MCF 10A (cell line): ENCODE measurements around the gene RIMS4. TPM values are rescaled to one million over a fixed set of nuclear protein-coding genes. Genes with fewer than 3 reads are reported as not detected.

Source experiments
- BruUV-seq: library from RNA; stranded (reverse); fragments of 400-500 nt; replicated peaks from 2 replicates; lab custom pipeline; 2021; lab: Mats Ljungman, UMichigan
- CTCF ChIA-PET: fragments of 300-600 bp; sonication (Branson Sonifier 250); formaldehyde crosslinking; extraction: SDS; loops from one replicate; lab custom pipeline; 2021; ENCODE audit warnings: antibody characterized with exemption, inconsistent platforms; lab: Yijun Ruan, JAX
- POLR2A ChIA-PET: fragments of 300-600, 350-650 bp; sonication (Branson Sonifier 250); formaldehyde crosslinking; extraction: SDS; loops from one replicate; lab custom pipeline; 2020; ENCODE audit warnings: antibody characterized with exemption, inconsistent platforms; lab: Yijun Ruan, JAX
- DNase-seq: peaks from one replicate; pipeline ENCODE4 v3.0.0-alpha.2; 2018; ENCODE audit not compliant: unreplicated experiment
- H3K27ac Mint-ChIP-seq: one replicate; pipeline ENCODE4 v1.8.0; 2022; ENCODE audit warnings: mild to moderate bottlenecking, low read depth, mixed read lengths; ENCODE audit not compliant: unreplicated experiment
- H3K27me3 Mint-ChIP-seq: one replicate; pipeline ENCODE4 v1.8.0; 2022; ENCODE audit warnings: mixed read lengths; ENCODE audit not compliant: insufficient read depth, unreplicated experiment
- H3K36me3 Mint-ChIP-seq: one replicate; pipeline ENCODE4 v1.8.0; 2022; ENCODE audit warnings: mild to moderate bottlenecking, moderate library complexity, mixed read lengths; ENCODE audit not compliant: insufficient read depth, unreplicated experiment
- H3K4me1 Mint-ChIP-seq: one replicate; pipeline ENCODE4 v1.8.0; 2022; ENCODE audit warnings: mixed read lengths; ENCODE audit not compliant: insufficient read depth, unreplicated experiment
- H3K4me3 Mint-ChIP-seq: one replicate; pipeline ENCODE4 v1.8.0; 2022; ENCODE audit warnings: mild to moderate bottlenecking, moderate library complexity, mixed read lengths; ENCODE audit not compliant: unreplicated experiment
- H3K9me3 Mint-ChIP-seq: one replicate; pipeline ENCODE4 v1.8.0; 2022; ENCODE audit warnings: mixed read lengths; ENCODE audit not compliant: unreplicated experiment
- intact Hi-C: fragments of 100-400 bp; cut with micrococcal nuclease; formaldehyde crosslinking; loops from 2 replicates; pipeline ENCODE4 v1.14.1; 2022
- total RNA-seq: library from RNA; stranded (reverse); gene quantifications from 2 replicates; pipeline ENCODE4 v1.2.3, GENCODE V29; 2022
- TF ChIP-seq, protein P1 (sequence below): fragments of 200-600 bp; IDR thresholded peaks from one replicate; pipeline ENCODE4 v1.8.0; 2022; ENCODE audit warnings: antibody characterized with exemption, mild to moderate bottlenecking; ENCODE audit not compliant: unreplicated experiment

RIMS4 gene
- total RNA-seq, 1 experiment from 2014 or later, result not detected

DNA sequence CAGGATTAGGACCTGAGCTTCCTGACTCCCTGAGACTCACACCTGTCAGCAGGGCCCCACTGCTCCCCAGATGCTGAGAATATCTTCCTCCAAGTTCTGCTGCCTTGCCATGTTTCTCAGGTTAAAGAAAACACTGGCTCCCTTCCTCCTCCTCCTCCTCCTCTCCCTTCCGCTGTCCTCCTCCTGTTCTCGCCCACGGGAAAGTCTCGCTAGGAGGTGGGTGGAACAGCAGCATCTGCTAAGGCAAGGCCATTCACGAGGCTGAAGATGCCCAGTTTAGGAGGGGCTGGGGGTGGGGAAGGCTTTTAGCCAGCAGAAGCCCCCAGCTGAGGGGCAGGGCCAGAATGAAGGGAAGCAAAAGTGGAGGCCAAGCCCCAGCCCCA, 40.9 kb downstream of the RIMS4 start:
- Mint-ChIP-seq H3K27ac (no peak overlapping the region), H3K36me3 (no peaks in the 10 kb centered on the region), H3K27me3 (peaks cover 32% of the 10 kb centered on the region), H3K4me3 (no peak overlapping the region), H3K4me1 (peaks cover 12% of the 10 kb centered on the region), H3K9me3 (peaks cover 8% of the 10 kb centered on the region)
- ChIA-PET CTCF (interaction anchor here (0.5 to 4.7 kb wide), 2 partner anchors 22 to 550 kb away, joined by 4 to 39 read pairs; no protein-coding TSS in a partner anchor), POLR2A (no interaction called here)
- BruUV-seq, result no TSS peak
- intact Hi-C loops, result no loop called here
- TF ChIP-seq, protein P1, sequence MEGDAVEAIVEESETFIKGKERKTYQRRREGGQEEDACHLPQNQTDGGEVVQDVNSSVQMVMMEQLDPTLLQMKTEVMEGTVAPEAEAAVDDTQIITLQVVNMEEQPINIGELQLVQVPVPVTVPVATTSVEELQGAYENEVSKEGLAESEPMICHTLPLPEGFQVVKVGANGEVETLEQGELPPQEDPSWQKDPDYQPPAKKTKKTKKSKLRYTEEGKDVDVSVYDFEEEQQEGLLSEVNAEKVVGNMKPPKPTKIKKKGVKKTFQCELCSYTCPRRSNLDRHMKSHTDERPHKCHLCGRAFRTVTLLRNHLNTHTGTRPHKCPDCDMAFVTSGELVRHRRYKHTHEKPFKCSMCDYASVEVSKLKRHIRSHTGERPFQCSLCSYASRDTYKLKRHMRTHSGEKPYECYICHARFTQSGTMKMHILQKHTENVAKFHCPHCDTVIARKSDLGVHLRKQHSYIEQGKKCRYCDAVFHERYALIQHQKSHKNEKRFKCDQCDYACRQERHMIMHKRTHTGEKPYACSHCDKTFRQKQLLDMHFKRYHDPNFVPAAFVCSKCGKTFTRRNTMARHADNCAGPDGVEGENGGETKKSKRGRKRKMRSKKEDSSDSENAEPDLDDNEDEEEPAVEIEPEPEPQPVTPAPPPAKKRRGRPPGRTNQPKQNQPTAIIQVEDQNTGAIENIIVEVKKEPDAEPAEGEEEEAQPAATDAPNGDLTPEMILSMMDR, result no peak
- DNase-seq, result no peak

GRCh38 chr20:44768854-44769480, 41.4 kb downstream of the RIMS4 start:
- POLR2A ChIA-PET, result interaction anchor here (0.6 to 1.2 kb wide), 2 partner anchors 31 to 102 kb away, joined by 3 read pairs; no protein-coding TSS in a partner anchor
- H3K4me1 Mint-ChIP-seq, result peaks cover 12% of the 10 kb centered on the region
- DNase-seq, result no peak
- H3K27ac Mint-ChIP-seq, result no peak overlapping the region
- no TSS peak for BruUV-seq
- H3K27me3 Mint-ChIP-seq, result peaks cover 32% of the 10 kb centered on the region
- TF ChIP-seq, protein P1, result no peak
- intact Hi-C loops, result no loop called here
- H3K9me3 Mint-ChIP-seq, result peaks cover 8% of the 10 kb centered on the region
- CTCF ChIA-PET, result interaction anchor here (2.8 to 4.7 kb wide), 2 partner anchors 17 to 21 kb away, joined by 12 to 39 read pairs; no protein-coding TSS in a partner anchor
- H3K4me3 Mint-ChIP-seq, result no peak overlapping the region
- H3K36me3 Mint-ChIP-seq, result peaks cover 4% of the 10 kb centered on the region

DNA sequence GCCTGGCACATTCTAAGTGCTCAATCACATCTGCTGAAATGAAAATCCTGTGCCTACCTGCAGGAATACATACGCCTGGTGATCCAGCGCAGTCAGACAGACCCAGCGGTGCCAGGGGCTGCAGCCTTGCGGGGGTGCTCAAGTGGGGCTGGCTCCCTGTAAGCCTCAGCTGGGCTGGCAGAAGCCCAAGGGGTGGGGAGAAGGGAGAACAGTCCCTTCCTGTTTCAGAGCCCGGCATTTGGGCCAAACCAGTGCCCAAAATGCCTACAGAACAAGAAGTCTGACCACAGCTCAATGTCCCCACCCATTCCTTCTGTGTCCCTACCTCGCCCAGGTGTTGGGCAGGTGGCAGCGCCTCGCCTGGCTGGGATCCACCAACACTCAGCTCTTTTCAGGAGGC, 42.1 kb downstream of the RIMS4 start:
- peaks cover 8% of the 10 kb centered on the region for H3K9me3 Mint-ChIP-seq
- DNase-seq, result no peak
- no peak overlapping the region for H3K4me3 Mint-ChIP-seq
- H3K4me1 Mint-ChIP-seq, result peaks cover 12% of the 10 kb centered on the region
- ChIA-PET POLR2A (interaction anchor here (1.2 kb wide), 2 partner anchors 9 to 32 kb away, joined by 3 to 5 read pairs; no protein-coding TSS in a partner anchor), CTCF (interaction anchor here (0.6 to 4.7 kb wide), 3 partner anchors 17 to 1202 kb away, joined by 3 to 39 read pairs (median 12); no protein-coding TSS in a partner anchor)
- H3K27me3 Mint-ChIP-seq, result peaks cover 36% of the 10 kb centered on the region
- BruUV-seq, result no TSS peak
- intact Hi-C loops, result no loop called here
- H3K36me3 Mint-ChIP-seq, result peaks cover 7% of the 10 kb centered on the region
- TF ChIP-seq, protein P1, result no peak
- H3K27ac Mint-ChIP-seq, result no peak overlapping the region

- Mint-ChIP-seq H3K27me3 (peaks cover 43% of the 10 kb centered on the region), H3K36me3 (peaks cover 7% of the 10 kb centered on the region), H3K27ac (no peak overlapping the region), H3K9me3 (peaks cover 8% of the 10 kb centered on the region), H3K4me3 (no peak overlapping the region), H3K4me1 (peaks cover 12% of the 10 kb centered on the region)
- ChIA-PET CTCF (interaction anchor here (0.5 to 4.7 kb wide), 4 partner anchors 16 to 82 kb away, joined by 3 to 39 read pairs (median 3); no protein-coding TSS in a partner anchor), POLR2A (interaction anchor here (0.6 to 0.7 kb wide), 2 partner anchors 12 to 24 kb away, joined by 3 read pairs; no protein-coding TSS in a partner anchor)
- TF ChIP-seq, protein P1, result no peak
- no TSS peak for BruUV-seq
- intact Hi-C loops, result no loop called here
- peak; percentile 84 for DNase-seq
These were observed 44.5 kb downstream of the RIMS4 start for GRCh38 chr20:44765701-44766347.
